ENCODE measurements around the gene DNAI7. TPM values are rescaled to one million over a fixed set of nuclear protein-coding genes. Genes with fewer than 3 reads are reported as not detected.

DNAI7 gene
- total RNA-seq, 1 donor from 2014 or later: 3.3 TPM

DNA sequence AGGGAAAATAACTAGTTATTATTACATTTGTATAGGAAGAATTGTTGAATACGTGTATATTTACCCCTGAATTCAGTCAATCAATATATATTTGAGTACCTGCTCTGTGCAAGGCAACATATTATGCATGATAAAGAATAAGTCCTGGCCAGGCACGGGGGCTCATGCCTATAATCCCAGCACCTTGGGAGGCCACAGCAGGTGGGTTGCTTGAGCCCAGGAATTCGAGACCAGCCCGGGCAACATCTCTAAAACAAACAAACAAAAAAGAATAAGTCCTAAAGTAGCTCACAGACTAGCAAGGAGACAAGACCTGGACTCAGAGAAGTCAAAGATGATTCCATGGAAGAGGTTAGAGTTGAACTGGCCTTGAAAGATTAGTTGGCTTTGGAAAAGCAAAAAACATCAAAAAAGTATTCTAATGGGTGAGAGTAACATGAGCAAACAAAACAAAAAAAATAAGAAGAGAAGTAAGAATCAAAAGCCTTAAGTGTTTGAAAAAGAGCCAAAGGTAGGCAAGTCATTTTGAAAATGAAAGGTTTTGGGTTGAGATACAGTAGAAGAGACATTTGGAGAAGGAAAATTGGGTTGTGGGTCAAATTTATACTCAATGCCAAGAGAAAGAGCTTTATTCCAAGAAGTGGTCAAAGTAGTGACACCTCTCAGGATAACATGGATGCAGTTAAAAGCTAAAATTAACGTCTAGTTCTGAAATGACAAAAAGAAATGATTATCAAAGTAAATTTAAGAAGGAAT lies 130.9 kb downstream of the DNAI7 start:
- no peak for TF ChIP-seq CTCF (IDR thresholded peaks at IDR 0.05; ENCODE audit: unreplicated experiment)
- Mint-ChIP-seq H3K9me3 (ENCODE audit: low read depth) (no peaks in the 10 kb centered on the region), H3K4me1 (ENCODE audit: low read depth) (peaks cover 11% of the 10 kb centered on the region), H3K27me3 (no peaks in the 10 kb centered on the region), H3K4me3 (ENCODE audit: low read depth) (no peak overlapping the region), H3K36me3 (ENCODE audit: insufficient read depth) (no peaks in the 10 kb centered on the region), H3K27ac (no peak overlapping the region)
- no peak for DNase-seq (ENCODE audit: low spot score, unreplicated experiment)

- Mint-ChIP-seq H3K27me3 (no peaks in the 10 kb centered on the region), H3K9me3 (ENCODE audit: low read depth) (no peaks in the 10 kb centered on the region), H3K4me1 (ENCODE audit: low read depth) (no peaks in the 10 kb centered on the region), H3K27ac (no peak overlapping the region), H3K4me3 (ENCODE audit: low read depth) (no peak overlapping the region), H3K36me3 (ENCODE audit: insufficient read depth) (no peaks in the 10 kb centered on the region)
- TF ChIP-seq CTCF (IDR thresholded peaks at IDR 0.05; ENCODE audit: unreplicated experiment): no peak
- DNase-seq (ENCODE audit: low spot score, unreplicated experiment): no peak
Observed at GRCh38 chr12:25058658-25059058, 136.3 kb downstream of the DNAI7 start.

Other genes starting within 250 kb of the DNAI7 start
- gene BCAT1, start 246.1 kb downstream of the DNAI7 start, total RNA-seq: 52.9 and 65.8 TPM in 2 replicates
- 23.1 and 26.8 TPM in 2 replicates for gene ETFRF1, start 77 bp upstream of the DNAI7 start, total RNA-seq
- 87.7 and 88.8 TPM in 2 replicates for gene KRAS, start 55.8 kb upstream of the DNAI7 start, total RNA-seq

All from progenitor cell of endocrine pancreas (in vitro differentiated cells).